ENCODE measurements around the gene SMPX. TPM values are rescaled to one million over a fixed set of nuclear protein-coding genes. Genes with fewer than 3 reads are reported as not detected.
"Not testable (repeated sequence)": the region's sequence is repeated elsewhere in the genome, so short reads cannot be mapped to it uniquely, and the experiment has no call there.

Gene SMPX
- total RNA-seq = 0.31 TPM

GRCh38 chrX:21757960-21758359 is at the start of gene SMPX:
Gene SMPX, minus strand, starts transcription at chrX:21758116. Its CDS starts 3,826 bp downstream, at chrX:21754290.
- DNase-seq = no peak

DNA sequence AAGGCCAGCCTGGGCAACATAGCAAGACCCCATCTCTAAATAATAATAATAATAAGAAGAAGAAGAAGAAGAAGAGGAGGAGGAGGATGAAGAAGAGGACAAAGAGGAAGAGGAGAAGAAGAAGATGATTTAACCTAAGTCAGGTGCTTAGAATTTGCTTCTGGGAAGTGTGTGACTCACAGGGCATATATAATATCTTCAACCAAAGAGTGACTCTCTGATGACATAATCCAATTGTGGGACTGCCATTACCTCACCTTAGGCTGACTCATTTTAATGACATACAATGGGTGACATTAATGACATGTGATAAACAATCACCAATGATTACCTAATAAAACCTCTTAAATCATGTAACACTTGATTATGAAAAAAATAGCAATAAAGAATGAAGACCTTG is 48.8 kb upstream of the SMPX start:
- DNase-seq = no peak

DNA sequence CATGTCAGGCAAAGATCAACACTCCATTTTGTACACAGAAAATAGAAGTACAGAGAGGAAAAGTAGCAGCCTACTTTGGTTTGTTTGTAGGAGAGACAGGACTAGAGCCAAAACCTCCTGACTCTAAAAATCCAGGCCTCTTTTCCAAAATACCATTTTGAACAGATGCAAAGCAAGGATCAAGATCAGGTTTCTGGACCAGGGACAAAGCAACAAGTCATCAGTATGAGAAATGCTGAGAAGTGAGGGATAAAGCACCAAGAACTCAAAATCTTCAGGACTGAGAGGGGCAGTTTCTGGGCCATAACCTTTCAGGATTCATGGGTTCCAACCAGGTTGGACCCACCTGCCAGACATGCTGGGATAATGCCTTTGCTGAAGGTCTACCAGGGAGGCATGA is 44.9 kb upstream of the SMPX start:
- DNase-seq = no peak

DNA sequence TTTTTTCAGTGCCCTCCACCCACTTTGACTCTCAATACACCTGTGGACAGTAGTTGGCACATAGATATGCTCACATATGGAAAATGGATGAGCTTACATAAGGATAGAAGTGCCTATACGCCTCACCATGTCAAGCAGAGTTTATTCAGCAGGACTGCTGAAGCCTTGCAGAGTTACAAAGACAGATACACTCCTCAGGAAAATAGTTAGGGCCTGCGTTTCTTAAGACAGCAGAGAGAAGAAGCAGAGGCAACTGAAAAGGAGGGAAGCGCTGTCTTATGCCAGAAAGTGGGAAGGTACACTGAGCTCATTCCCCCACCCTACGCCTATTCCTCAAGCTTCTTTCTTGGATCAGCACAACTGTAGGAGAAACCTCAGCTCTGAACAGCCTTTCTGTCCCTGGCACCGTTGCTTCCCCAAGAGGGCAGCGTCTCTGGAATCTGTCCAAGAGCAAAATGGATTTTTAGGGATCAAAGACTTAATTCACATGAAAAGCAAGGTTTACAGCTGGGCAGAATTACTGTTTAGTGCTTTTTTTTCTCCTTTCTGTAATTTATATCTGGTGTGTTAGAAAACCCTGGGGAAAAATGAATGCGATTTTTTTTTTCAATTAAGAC is 44.2 kb upstream of the SMPX start:
- DNase-seq = peak; percentile 0

DNA sequence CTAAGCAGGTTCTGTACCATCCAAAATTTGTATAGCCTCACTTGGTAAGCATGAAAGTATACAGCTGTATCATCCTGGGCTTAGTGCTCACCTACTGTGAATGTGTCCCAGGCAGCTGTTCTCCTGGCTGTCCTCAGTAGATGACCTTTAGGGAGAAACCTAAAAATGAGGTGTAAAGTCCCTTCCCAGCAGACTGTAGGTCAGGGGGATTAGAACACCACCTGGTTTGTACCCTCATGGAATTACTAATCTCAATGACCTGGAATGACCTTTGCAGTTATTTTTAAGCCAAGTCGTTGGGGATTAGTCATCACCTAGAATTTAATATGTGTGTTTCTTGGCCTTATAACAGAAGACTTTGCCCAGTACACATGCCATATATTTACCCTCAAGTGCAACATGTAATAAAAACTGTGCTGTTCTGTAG is 42.4 kb upstream of the SMPX start:
- DNase-seq = no peak

DNA sequence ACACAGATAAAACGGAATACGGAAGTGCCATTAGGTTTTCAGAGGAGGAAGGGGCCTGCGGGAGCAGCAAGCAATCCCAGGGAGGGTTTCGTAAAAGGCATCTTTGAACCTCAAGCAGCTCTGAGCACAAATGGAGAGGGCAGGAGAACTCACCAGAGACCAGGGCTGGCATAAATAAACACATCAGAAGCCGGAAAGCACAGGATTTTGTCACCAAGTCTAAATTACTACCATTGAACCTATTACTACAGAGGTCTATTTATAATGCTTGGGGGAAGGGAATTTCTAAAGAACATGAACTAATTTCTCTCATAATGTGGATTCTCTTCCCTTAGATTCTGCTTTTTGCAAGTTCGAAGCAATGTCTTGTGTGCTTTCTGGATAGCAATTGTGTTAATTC is 41.9 kb upstream of the SMPX start:
- no peak for DNase-seq

- no peak for DNase-seq
These were observed 40.8 kb upstream of the SMPX start for GRCh38 chrX:21798677-21799219.

DNA sequence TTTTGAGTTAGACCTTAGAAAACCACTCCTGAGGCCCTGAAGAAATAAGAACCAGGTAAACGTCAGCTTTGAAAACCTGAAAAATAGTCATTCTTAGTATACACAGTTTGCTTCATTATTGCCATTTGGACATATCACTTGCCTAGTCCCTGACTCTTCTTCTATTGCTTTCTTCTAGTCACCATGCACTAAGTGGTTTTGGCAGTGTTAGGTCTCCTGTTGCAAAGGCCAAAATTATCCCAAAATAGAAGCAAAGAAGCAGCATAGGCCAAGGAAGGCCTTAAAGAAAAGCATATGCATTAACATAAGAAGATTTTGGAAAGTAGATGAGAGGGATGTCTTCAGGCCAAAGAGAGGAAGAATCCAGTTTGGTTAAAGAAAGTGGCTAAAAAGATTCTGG is 24.1 kb upstream of the SMPX start:
- DNase-seq = no peak

- DNase-seq = no peak
These were observed 23.6 kb upstream of the SMPX start for GRCh38 chrX:21781525-21781924.

DNA sequence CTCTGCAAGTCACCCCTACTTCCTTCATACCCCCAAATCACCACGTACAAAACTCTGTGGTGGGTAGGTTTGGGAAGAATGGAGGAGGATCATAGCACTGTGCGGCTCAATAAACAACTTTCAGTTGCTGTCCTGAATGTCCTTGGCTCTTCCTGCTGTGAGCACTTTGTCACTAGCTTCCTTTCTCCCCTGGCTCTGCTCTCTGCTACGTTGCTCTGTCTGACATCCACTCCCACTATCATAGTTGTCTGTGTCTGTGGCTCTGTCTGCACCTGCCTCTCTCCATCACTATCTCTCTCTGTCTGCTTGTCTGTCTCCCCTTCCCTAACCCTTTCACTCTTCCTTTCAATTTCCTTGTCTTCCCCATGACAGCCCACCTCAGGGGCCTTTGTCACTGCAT is 21.2 kb upstream of the SMPX start:
- DNase-seq = no peak

DNA sequence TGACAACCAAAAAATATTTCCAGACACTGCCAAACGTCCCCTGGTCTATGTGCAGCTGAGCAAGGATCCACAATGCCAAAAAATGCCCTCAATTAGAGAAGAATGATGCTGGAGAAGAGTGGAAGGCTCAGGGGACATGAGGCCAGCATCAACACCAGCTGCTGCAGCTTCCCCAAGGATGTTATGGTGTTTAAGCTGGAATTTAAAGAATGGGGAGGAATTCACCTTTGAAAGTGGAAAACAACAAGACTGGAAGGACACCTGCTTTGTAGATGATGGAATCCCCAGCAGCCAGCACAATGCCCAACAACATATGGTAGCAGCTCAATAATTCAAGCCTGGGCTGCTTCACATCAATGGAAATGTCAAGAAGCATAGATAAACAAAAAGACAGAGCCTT is 20.3 kb upstream of the SMPX start:
- DNase-seq = no peak

DNA sequence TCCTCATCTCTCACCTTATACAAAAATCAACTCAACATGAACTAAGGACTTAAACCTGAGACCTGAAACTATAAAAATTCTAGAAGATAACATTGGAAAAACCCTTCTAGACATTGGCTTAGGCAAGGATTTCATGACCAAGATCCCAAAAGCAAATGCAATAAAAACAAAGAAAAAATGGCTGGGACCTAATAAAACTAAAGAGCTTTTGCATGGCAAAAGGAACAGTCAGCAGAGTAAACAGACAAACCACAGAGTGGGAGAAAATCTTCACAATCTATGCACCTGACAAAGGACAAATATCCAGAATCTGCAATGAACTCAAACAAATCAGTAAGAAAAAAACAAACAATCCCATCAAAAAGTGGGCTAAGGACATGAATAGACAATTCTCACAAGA is 17.2 kb upstream of the SMPX start:
- not testable (repeated sequence) for DNase-seq

GRCh38 chrX:21773036-21773435 is 15.1 kb upstream of the SMPX start:
- DNase-seq = not testable (repeated sequence)

DNA sequence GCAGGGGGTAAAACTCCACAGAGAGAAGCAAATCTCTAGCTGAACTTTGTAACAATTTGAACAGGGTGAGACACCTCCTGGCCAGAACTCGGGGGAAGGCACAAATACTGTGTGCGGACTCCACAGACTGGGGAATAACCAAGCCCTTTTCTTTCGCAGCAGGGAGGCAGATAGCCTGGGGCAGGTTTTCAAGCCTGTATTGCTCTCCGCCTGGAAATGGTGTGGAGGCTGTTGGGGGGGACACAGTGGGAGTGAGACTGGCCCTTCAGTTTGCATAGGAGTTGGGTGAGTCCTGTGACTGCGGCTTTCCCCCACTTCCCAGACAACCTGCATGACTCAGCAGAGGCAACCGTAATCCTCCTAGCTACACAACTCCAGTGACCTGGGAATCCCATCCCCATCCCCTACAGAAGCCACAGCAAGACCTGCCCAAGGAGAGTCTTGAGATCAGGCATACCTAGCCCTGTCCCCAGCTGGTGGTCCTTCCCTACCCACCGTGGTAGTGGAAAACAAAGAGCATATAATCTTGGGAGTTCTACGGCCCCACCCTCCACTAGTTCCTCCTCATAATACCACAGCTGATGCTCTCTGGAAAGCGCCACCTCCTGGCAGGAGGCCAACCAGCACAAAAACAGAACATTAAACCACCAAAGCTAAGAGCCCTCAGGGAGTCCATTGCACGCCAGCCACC is 12.9 kb upstream of the SMPX start:
- DNase-seq = no peak

DNA sequence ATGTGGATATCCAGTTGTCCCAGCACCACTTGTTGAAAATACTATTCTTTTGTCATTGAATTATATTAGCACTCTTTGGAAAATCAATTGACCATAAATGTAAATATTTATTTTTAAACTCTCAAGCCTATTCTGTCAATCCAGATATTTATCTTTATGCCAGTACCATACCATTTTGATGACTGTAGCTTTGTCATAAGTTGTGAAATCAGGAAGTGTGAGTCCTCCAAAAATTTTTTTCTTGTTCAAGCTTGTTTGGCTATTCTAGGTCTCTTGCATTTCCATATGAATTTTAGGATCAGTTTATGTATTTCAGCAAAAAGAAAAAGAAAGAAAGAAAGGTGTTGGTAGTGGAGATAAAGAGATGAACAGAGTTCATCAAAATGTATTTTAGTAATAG is 8.2 kb upstream of the SMPX start:
- DNase-seq = no peak

DNA sequence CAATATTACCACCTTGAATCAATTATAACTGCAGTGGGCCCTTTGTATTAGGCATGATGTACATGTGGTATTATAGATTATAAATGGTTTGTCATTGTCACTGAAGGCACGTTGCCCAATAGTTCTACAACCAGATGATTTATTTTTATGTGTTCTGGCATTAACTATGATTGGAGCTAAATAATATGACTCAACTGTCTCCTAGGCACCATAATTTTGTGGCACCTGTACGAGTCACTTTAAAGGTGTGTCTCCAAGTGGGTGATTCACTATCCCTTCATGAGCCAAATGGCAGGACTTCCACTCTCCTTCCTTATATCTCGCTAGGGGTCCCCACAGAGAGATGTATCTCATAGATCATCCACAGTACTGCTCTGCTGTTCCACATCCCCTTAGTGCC is 6.1 kb upstream of the SMPX start:
- no peak for DNase-seq

DNA sequence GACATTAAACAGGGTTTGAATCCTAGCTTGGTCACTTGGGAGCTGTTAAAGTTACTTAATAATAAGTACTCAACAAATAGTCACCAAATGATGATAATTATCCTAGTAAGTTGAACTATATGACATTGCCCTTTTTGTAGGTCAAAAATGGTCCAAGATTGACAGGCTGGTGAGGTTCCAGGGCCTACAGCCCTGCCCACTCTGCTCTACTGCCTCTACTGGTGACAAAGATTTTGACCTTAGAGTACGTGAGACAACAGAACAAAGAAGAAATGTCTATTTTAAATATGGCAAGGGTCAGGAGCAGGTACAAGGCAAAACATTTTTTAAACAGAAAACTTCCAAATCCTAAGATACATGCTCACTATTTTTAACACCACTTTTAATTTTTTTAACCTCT is 572 bp upstream of the SMPX start:
- no peak for DNase-seq

- no peak for DNase-seq
These were observed 959 bp downstream of the SMPX start for GRCh38 chrX:21756785-21757529.

DNA sequence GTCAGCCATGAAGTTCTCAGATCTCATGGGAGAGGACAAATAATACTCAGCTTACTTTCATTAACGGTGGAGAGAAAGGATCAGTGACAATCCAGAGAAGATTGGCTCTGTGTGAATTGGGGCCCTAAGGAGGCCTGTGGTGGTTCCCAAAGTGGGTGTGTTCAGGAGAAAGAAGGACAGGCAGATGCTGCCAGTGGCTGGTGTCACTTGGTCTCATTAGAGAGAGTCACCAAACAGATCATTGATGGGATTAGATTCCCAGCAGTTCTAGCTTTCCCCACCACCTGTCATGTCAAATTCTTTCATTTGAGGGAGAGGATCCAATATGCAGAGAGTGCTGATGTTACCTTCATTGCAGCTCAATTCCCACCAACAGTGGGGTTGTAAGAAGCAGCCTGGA is 8.0 kb downstream of the SMPX start:
- DNase-seq = no peak

DNA sequence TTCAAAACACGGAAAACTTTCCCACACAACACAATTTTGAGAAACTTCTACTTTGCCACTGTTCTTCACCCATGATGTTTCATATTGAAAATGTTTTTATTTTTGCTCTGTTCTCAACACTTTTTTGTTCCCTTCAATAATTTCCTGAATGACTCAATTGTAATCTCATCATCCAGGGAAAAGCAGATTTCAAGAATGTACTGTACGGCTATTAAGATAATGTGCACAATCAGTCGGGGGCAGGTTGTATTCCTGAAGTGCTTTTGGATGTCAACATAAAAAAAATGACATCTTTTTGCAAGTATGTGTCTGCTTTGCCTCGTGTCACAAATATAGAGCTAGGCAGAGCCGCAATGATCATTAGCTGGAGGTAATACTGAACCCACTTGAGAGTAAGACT is 9.7 kb downstream of the SMPX start:
- no peak for DNase-seq

DNA sequence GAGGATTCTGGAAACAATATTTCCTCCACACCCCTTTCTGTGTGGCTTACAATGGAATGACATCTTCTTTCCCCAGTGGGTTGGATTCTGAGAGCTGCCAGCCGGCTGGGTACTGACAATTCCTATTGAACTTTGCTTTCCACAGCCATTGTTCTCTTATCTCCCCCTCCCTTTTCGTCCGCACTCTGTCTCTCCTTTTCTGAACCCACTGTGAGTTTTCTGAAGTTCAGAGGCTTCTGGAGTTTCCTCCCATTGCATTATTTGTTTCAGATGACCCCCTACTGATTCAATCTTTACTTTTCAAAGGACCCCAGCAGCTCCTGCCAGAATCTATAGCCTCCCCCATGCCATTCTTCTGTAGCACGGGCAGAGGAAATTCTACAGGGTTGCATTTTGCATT is 10.4 kb downstream of the SMPX start:
- DNase-seq = no peak

DNA sequence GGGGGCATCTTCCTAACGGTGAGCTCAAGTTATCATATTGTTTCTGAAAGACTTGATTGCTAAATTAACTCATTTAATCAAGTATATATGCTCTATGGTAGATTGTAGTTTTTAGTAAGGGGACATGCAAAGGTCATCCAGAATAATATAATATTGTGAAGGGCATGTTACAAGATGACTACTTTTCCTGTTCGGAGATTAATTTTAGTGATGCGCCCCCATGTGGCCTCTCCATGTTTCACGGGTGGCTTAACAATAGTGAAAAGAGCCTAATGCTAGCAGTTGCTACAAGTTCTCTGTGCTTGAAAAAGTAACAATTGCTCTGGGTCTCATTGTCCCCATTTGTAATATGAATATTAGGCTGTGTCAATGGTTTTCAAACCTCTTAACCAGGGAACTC is 12.2 kb downstream of the SMPX start:
- no peak for DNase-seq

DNA sequence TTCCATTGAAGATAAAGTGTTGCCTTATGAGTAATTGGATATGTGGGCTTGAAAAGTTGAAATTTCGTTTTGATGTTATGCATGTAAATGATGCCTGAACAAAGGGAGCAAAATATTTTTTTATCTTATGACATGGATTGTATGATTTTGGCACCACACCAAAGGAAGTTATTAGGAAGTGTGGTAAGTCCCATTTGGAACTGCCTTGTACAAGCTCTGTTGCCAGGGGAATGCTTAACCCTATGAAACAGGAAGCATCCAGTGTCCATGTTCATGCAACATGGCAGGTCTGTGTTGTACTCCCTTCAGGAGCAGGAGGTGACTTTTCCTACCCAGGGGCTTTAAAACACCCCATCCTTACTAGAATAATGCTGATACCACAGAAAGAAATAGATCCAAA is 13.2 kb downstream of the SMPX start:
- no peak for DNase-seq

GRCh38 chrX:21744060-21744459 is 13.9 kb downstream of the SMPX start:
- no peak for DNase-seq
